ENCODE data around the gene MGST2. TPM values are rescaled to one million over a fixed set of nuclear protein-coding genes. Genes with fewer than 3 reads are reported as not detected.

The MGST2 gene
- total RNA-seq, 1 donor from 2014 or later: 4.1 TPM

- FAIRE-seq (no peak), DNase-seq (ENCODE audit: low spot score in 2 of 2) (no peak)
Observed at GRCh38 chr4:139643042-139643895, 22.4 kb upstream of the MGST2 start.

DNA sequence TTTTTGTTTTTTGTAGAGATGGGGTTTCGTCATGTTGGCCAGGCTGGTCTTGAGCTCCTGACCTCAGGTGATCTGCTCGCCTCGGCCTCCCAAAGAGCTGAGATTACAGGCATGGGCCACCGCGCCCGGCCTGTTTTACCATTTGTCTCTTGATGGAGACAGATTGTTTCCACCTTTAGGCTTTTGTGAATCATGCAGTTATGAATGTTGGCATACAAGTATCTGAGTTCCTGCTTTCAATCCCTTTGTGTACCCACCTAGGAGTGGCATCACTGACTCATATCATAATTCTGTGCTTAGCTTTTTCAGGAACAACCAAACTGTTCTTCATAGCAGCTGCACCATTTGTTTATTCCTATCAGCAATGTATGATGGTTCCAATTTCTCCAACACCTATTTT is 20.2 kb upstream of the MGST2 start:
- DNase-seq (ENCODE audit: low spot score in 2 of 2): no peak
- FAIRE-seq: no peak

- FAIRE-seq: no peak
- no peak for DNase-seq (ENCODE audit: low spot score in 2 of 2)
Observed at GRCh38 chr4:139647184-139647583, 18.4 kb upstream of the MGST2 start.

GRCh38 chr4:139647952-139648351 is 17.7 kb upstream of the MGST2 start:
- DNase-seq (ENCODE audit: low spot score in 2 of 2): no peak
- no peak for FAIRE-seq

GRCh38 chr4:139651282-139652194 is 14.1 kb upstream of the MGST2 start:
- DNase-seq (ENCODE audit: low spot score in 2 of 2) (peak in 1 of 2 donors; percentile 51), FAIRE-seq (no peak)

GRCh38 chr4:139654516-139654915 is 11.1 kb upstream of the MGST2 start:
- FAIRE-seq (no peak), DNase-seq (ENCODE audit: low spot score in 2 of 2) (no peak)

GRCh38 chr4:139655116-139655515 is 10.5 kb upstream of the MGST2 start:
- FAIRE-seq: no peak
- peak in 1 of 2 donors; percentile 12 for DNase-seq (ENCODE audit: low spot score in 2 of 2)

DNA sequence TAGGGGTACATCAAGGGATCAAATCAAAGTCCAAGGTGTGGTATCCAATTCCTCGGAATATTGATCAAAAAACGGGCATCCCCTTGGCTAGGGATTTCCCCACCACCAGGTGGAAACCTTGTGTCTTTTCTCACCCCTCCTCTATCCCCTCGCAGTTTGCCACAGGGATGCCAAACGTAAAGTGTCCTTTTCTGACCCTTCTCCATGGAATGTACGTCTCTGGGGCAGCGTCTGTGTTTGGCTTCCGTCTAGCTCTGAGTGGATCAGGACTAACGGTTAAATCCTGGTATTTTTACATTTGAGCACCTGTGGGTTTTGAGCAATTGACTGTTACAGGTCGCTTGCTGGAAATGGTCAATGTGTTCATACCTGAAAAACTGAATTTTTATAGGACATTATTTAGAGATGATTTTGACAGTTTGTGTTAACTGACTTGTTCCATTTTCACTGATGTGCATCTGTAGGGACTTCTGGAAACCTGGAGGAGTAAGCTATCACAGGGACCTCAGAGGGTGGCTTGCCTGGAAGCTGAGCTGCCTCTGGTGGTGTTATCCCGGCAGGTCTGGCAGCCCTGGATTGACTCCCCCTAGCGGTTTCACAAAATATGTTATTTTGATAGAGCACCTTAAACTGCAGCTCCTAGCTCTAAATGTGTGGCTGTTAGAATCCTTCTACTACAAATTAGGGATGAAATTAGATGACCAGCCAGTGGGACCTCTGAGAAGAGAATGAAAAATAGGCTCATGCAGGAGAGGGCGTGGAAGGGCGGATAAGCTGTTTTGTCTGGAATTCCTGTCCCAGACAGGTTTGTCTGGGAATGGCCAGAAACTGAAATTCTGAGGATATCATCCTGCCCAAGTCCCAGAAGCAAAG is 8.8 kb upstream of the MGST2 start:
- FAIRE-seq: no peak
- DNase-seq (ENCODE audit: low spot score in 2 of 2): peak in 1 of 2 donors; percentile 42

DNA sequence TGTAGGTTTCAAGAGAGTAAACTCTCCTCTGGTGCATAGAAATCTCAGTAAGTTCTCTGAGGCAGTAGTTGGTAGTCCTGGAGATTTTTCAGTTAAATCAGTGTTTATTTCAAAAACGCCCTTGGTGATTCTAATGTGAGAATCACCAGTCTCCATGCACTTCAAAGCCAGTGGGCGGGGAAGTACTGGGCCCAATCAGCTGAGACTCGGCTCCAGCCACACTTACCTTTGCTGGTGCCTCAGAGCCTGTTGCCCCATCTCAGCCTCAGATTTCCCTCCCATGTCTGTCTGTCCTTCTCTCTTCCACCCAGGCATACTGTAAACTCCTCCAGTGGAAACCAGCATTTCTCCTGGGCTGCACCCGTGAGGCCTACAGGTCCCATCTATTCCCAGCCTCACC is 7.4 kb upstream of the MGST2 start:
- no peak for FAIRE-seq
- DNase-seq (ENCODE audit: low spot score in 2 of 2): no peak

DNA sequence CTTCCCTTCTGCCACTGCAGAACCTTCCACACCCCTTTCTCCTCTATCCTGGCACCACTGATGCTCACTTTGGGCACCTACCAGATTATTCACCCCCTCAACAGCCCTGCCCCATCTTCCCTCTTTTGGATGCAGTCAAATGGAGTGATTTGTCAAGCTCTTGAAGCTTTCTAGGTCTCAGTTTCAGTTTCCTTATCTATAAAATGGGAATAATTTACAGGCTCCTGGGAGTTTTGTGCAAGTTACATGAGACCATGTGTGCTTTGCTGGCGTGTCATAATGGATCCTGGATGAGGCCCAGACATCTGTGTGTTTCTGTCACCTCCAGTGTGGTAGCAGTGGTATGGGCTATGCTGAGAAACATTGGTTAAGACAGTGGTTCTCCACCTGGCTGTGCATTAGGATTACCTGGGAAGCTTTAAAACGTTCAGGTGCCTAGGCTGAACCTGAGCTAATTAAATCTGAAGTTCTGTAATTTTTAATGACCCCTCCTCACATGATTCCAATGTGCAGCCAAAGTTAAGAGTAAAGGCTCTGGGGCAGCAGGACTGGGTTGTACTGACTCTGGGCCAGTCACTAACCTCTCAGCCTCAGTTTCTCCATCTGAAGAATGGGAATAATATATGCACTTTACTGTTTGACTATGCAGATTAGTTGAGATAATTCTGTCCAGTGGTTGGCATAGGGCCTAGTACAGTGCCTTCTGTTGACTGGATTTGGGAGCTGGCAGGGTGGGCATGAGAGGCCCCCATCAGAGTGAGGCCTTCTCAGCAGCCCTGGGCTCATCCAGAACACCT is 6.8 kb upstream of the MGST2 start:
- DNase-seq (ENCODE audit: low spot score in 2 of 2) (no peak), FAIRE-seq (no peak)

GRCh38 chr4:139659735-139660424 is 5.7 kb upstream of the MGST2 start:
- DNase-seq (ENCODE audit: low spot score in 2 of 2): no peak
- no peak for FAIRE-seq

DNA sequence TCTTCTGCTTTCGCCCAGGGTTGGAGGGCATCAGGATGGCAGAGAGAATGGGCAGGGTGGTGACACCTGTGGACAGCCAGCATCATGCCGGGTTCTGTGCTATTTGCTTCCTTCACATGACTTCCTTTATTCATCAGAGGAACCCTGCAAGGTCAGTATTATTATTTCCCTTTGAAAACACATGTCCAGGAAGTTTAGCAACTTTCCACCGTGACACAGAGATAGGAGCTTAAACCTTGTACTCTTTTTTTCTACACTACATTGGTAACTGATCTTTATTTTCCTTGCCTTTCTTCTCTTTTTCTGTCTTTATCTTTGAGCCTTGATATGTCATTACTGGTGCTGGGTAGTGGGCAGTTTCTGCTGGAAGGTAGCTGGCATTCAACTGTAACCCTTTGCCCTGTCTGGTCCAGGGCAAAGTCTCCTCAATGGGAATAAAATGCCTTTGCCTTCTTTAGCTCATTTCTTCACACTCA is 5.0 kb upstream of the MGST2 start:
- DNase-seq (ENCODE audit: low spot score in 2 of 2) (no peak), FAIRE-seq (no peak)

GRCh38 chr4:139663561-139664138 is 2.0 kb upstream of the MGST2 start:
- DNase-seq (ENCODE audit: low spot score in 2 of 2) (no peak), FAIRE-seq (no peak)

- FAIRE-seq (no peak), DNase-seq (ENCODE audit: low spot score in 2 of 2) (no peak)
Observed at GRCh38 chr4:139664442-139664841, 1.2 kb upstream of the MGST2 start.

DNA sequence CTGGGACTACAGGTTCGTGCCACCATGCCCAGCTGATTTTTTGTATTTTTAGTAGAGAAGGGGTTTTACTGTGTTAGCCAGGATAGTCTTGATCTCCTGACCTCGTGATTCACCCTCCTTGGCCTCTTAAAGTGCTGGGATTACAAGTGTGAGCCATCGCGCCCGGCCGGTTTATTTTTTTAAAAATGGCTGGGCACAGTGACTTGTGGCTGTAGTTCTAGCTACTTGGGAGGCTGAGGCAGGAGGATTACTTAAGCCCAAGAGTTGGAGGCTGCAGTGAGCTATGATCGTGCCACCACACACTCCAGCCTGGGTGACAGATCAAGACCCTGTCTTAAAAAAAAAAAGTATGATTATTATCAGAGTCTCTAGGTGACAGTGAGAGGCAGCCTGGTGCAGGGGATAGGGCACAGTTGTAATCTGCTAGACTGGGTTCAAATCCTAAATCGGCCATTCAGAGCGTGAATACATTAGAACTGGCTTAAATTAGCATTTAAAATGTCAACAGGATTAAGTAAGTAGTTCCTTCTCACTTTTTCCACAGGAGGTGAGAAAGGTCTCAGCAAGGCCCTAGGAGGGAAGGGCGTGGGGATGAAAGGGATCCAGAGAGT is 435 bp upstream of the MGST2 start:
- DNase-seq (ENCODE audit: low spot score in 2 of 2) (no peak), FAIRE-seq (no peak)

DNA sequence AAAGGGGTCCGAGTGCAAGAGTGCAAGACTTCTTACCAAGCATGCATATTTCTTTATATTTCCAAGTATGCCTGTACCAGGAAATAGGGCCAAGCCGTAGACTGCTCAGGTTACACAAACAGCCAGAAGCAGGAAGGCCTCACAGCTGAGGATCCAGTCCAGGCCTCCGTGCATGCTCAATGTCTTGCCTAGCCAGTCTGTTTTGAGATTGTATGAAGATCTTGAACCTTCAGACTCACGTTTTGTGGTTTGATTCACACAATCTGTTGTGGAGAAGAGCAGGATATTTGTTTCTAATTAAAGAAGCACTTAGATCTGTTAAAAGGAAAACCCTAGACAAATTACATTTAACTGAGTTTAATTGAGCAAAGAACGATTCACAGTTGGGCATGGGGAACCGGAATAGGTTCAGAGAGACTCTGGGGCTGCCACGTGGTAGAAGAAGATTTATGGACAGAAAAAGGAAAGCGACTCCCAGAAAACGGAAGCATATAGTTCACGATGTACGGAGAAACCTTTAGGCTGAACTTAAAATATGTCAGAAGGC is 1.2 kb downstream of the MGST2 start:
- DNase-seq (ENCODE audit: low spot score in 2 of 2) (no peak), FAIRE-seq (no peak)

- FAIRE-seq: no peak
Observed at GRCh38 chr4:139668036-139668435, 2.4 kb downstream of the MGST2 start.

GRCh38 chr4:139668658-139669201 is 3.1 kb downstream of the MGST2 start:
- FAIRE-seq (no peak), DNase-seq (ENCODE audit: low spot score in 2 of 2) (no peak)

More at GRCh38 chr4:139668036-139668435, 2.4 kb downstream of the MGST2 start:
- no peak for DNase-seq (ENCODE audit: low spot score in 2 of 2)

All from frontal cortex (tissue), 4 donors.